Mucosa of stomach (tissue), 1 donor: ENCODE measurements around the gene IL1R2.

Experiments used
- H3K27me3 ChIP-seq: one replicate; pipeline ENCODE4 v1.7.0; 2013; ENCODE audit warnings: mild to moderate bottlenecking, low read length; ENCODE audit not compliant: control insufficient read depth, insufficient read depth
- H3K36me3 ChIP-seq: one replicate; pipeline ENCODE4 v1.7.0; 2013; ENCODE audit warnings: low read length; ENCODE audit not compliant: control insufficient read depth, insufficient read depth
- H3K4me1 ChIP-seq: one replicate; pipeline ENCODE4 v1.7.0; 2013; ENCODE audit warnings: mild to moderate bottlenecking, low read length; ENCODE audit not compliant: control insufficient read depth, insufficient read depth
- H3K4me3 ChIP-seq: one replicate; pipeline ENCODE4 v1.7.0; 2013; ENCODE audit warnings: low read length
- H3K9ac ChIP-seq: one replicate; pipeline ENCODE4 v1.7.0; 2013; ENCODE audit warnings: mild to moderate bottlenecking, low read length, moderate library complexity
- H3K9me3 ChIP-seq: one replicate; pipeline ENCODE4 v1.7.0; 2013; ENCODE audit warnings: mild to moderate bottlenecking, low read length, moderate library complexity; ENCODE audit not compliant: control insufficient read depth
- donor health status: Pancreatic carcinoma.

The IL1R2 gene

GRCh38 chr2:101988541-101988940 is 3.2 kb upstream of the IL1R2 start:
- Histone ChIP-seq H3K27me3 (no peaks in the 10 kb centered on the region), H3K9ac (no peak overlapping the region), H3K4me3 (no peak overlapping the region), H3K36me3 (no peaks in the 10 kb centered on the region), H3K4me1 (peaks cover 68% of the 10 kb centered on the region), H3K9me3 (no peaks in the 10 kb centered on the region)

GRCh38 chr2:101989740-101990460 is 1.9 kb upstream of the IL1R2 start:
- H3K27me3 ChIP-seq = no peaks in the 10 kb centered on the region
- H3K4me3 ChIP-seq = no peak overlapping the region
- H3K9me3 ChIP-seq = no peaks in the 10 kb centered on the region
- no peaks in the 10 kb centered on the region for H3K36me3 ChIP-seq
- no peak overlapping the region for H3K9ac ChIP-seq
- peaks cover 54% of the 10 kb centered on the region for H3K4me1 ChIP-seq

GRCh38 chr2:101993772-101994171 is 2.0 kb downstream of the IL1R2 start:
- H3K27me3 ChIP-seq = no peaks in the 10 kb centered on the region
- H3K9ac ChIP-seq = no peak overlapping the region
- no peaks in the 10 kb centered on the region for H3K36me3 ChIP-seq
- H3K9me3 ChIP-seq = no peaks in the 10 kb centered on the region
- no peak overlapping the region for H3K4me3 ChIP-seq
- H3K4me1 ChIP-seq = peaks cover 38% of the 10 kb centered on the region

GRCh38 chr2:101995019-101995418 is 3.3 kb downstream of the IL1R2 start:
- Histone ChIP-seq H3K36me3 (no peaks in the 10 kb centered on the region), H3K4me3 (no peak overlapping the region), H3K4me1 (peaks cover 38% of the 10 kb centered on the region), H3K9me3 (no peaks in the 10 kb centered on the region), H3K27me3 (no peaks in the 10 kb centered on the region), H3K9ac (no peak overlapping the region)

- Histone ChIP-seq H3K4me3 (no peak overlapping the region), H3K9ac (no peak overlapping the region), H3K27me3 (no peaks in the 10 kb centered on the region), H3K9me3 (no peaks in the 10 kb centered on the region), H3K4me1 (peaks cover 46% of the 10 kb centered on the region), H3K36me3 (no peaks in the 10 kb centered on the region)
Observed at GRCh38 chr2:101995804-101996203, 4.0 kb downstream of the IL1R2 start.

- Histone ChIP-seq H3K9ac (no peak overlapping the region), H3K4me3 (no peak overlapping the region), H3K9me3 (no peaks in the 10 kb centered on the region), H3K27me3 (no peaks in the 10 kb centered on the region), H3K4me1 (peaks cover 42% of the 10 kb centered on the region), H3K36me3 (no peaks in the 10 kb centered on the region)
Observed at GRCh38 chr2:101998556-101998895, 6.8 kb downstream of the IL1R2 start.

- no peaks in the 10 kb centered on the region for H3K36me3 ChIP-seq
- H3K4me1 ChIP-seq = peaks cover 42% of the 10 kb centered on the region
- no peak overlapping the region for H3K9ac ChIP-seq
- H3K4me3 ChIP-seq = no peak overlapping the region
- H3K9me3 ChIP-seq = no peaks in the 10 kb centered on the region
- H3K27me3 ChIP-seq = no peaks in the 10 kb centered on the region
Observed at GRCh38 chr2:101998896-101999789, 7.4 kb downstream of the IL1R2 start.

- Histone ChIP-seq H3K4me1 (peaks cover 42% of the 10 kb centered on the region), H3K9me3 (no peaks in the 10 kb centered on the region), H3K9ac (no peak overlapping the region), H3K4me3 (no peak overlapping the region), H3K36me3 (no peaks in the 10 kb centered on the region), H3K27me3 (no peaks in the 10 kb centered on the region)
Observed at GRCh38 chr2:102000012-102000411, 8.3 kb downstream of the IL1R2 start.

- H3K4me3 ChIP-seq = no peak overlapping the region
- no peaks in the 10 kb centered on the region for H3K36me3 ChIP-seq
- peaks cover 43% of the 10 kb centered on the region for H3K4me1 ChIP-seq
- no peaks in the 10 kb centered on the region for H3K27me3 ChIP-seq
- H3K9me3 ChIP-seq = no peaks in the 10 kb centered on the region
- no peak overlapping the region for H3K9ac ChIP-seq
Observed at GRCh38 chr2:102000813-102001766, 9.3 kb downstream of the IL1R2 start.

- H3K27me3 ChIP-seq = no peaks in the 10 kb centered on the region
- H3K36me3 ChIP-seq = no peaks in the 10 kb centered on the region
- no peak overlapping the region for H3K4me3 ChIP-seq
- no peak overlapping the region for H3K9ac ChIP-seq
- no peaks in the 10 kb centered on the region for H3K9me3 ChIP-seq
- peaks cover 50% of the 10 kb centered on the region for H3K4me1 ChIP-seq
Observed at GRCh38 chr2:102001767-102002142, 10.0 kb downstream of the IL1R2 start.

GRCh38 chr2:102002228-102002627 is 10.5 kb downstream of the IL1R2 start:
- peaks cover 46% of the 10 kb centered on the region for H3K4me1 ChIP-seq
- no peak overlapping the region for H3K4me3 ChIP-seq
- H3K27me3 ChIP-seq = no peaks in the 10 kb centered on the region
- H3K9ac ChIP-seq = no peak overlapping the region
- no peaks in the 10 kb centered on the region for H3K9me3 ChIP-seq
- H3K36me3 ChIP-seq = no peaks in the 10 kb centered on the region
